Retinal pigment epithelial cell (primary cell): ENCODE results near the gene SMIM8.

ENCODE experiments used
- DNase-seq: peaks from one replicate; pipeline ENCODE4 v3.0.0-alpha.2; 2010; ENCODE audit warnings: low read depth
- H3K4me3 ChIP-seq: 2 replicates; pipeline ENCODE4 v1.5.1; 2011; ENCODE audit warnings: mild to moderate bottlenecking, low read length, control low read depth, moderate library complexity
- TF ChIP-seq, protein P1 (sequence below): conservative IDR thresholded peaks from 2 replicates; pipeline ENCODE4 v1.5.1; 2011; ENCODE audit warnings: low read depth, low read length, control low read depth, inconsistent platforms

The SMIM8 gene

DNA sequence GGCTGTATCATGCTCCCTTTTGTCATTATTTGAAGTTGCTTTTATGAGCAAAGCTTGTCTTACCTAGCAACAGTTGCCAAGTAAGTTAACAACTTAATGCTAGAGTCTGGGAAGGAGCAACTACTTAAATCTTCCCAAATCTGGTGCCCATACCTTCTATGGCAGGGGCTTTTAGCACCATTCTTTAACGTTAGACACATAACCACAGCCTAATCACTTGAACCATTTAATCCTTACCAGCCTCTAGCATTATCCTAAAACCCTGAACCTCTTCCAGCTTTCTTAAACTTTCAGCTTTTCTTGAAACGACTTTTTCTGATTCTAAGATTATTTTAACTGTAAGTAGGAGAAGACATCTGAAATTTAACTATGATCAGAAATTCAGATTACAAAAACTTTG lies 22.3 kb downstream of the SMIM8 start, which contains the start of gene C6orf163:
C6orf163 (plus strand) TSS at position 83 of the 400 bp plus-strand sequence; CDS start at position 370, 287 bp downstream.
- no peak within 1 kb of the TSS for H3K4me3 ChIP-seq
- TF ChIP-seq, protein P1, sequence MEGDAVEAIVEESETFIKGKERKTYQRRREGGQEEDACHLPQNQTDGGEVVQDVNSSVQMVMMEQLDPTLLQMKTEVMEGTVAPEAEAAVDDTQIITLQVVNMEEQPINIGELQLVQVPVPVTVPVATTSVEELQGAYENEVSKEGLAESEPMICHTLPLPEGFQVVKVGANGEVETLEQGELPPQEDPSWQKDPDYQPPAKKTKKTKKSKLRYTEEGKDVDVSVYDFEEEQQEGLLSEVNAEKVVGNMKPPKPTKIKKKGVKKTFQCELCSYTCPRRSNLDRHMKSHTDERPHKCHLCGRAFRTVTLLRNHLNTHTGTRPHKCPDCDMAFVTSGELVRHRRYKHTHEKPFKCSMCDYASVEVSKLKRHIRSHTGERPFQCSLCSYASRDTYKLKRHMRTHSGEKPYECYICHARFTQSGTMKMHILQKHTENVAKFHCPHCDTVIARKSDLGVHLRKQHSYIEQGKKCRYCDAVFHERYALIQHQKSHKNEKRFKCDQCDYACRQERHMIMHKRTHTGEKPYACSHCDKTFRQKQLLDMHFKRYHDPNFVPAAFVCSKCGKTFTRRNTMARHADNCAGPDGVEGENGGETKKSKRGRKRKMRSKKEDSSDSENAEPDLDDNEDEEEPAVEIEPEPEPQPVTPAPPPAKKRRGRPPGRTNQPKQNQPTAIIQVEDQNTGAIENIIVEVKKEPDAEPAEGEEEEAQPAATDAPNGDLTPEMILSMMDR, result no peak
- DNase-seq, result peak; percentile 14

DNA sequence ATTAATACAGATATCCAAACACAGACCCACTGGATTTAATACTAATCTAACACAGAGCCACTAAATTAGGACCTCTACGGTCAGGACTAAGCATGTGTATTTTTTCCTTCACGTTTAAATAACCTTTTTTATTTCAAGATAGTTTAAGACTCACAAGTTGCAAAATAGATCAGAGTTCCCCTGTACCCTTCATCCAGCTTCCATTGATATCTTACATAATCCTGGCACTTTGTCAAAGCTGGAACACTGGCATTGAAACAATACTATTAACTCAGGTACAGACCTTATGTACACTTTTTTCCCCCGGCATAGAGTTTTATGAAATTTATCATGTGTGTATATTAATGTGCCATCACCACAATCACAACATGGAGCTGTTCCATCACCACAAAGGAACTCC lies 24.3 kb downstream of the SMIM8 start:
- TF ChIP-seq, protein P1, result no peak
- DNase-seq, result no peak
- H3K4me3 ChIP-seq, result no peak overlapping the region

DNA sequence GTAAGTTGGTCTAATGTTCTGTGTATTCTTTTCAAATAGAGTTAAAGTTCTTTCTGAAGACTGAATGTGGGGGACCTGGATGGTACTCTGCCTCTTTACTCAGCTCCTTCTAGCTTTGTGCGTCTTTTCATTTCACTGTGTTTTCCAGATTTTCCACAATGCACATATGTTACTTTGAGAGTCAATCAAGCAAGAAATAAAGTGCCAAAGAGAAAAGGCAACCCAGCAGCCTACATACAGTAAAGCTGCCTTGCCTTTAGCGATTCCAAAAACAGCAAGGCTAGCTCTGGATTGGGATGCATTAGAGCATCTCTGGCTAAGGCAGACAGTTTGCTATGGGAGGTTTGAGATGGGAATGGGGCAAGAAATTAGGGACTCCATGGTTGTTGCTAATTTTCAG lies 27.5 kb downstream of the SMIM8 start:
- no peak for DNase-seq
- H3K4me3 ChIP-seq, result no peak overlapping the region
- TF ChIP-seq, protein P1, result no peak

DNA sequence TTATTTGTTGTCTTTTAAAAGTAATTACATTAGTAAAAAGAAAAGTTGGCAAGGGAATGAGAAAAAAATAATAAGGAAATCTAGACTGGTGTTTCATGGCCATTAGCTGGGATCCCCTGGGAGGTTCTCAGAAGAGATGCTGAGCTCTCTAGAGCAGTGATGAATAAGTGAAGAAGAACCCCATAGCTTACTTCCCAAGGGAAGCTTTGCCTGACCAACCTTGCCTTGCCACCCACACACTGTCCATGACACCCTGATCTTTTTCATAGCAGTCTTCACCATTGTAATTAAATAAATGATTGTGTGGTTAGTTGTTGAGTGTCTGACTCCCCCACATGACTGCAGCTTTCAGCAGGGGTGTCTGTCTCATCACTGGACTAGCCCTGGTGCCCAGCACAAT lies 28.1 kb downstream of the SMIM8 start:
- TF ChIP-seq, protein P1, result no peak
- DNase-seq, result no peak
- no peak overlapping the region for H3K4me3 ChIP-seq

DNA sequence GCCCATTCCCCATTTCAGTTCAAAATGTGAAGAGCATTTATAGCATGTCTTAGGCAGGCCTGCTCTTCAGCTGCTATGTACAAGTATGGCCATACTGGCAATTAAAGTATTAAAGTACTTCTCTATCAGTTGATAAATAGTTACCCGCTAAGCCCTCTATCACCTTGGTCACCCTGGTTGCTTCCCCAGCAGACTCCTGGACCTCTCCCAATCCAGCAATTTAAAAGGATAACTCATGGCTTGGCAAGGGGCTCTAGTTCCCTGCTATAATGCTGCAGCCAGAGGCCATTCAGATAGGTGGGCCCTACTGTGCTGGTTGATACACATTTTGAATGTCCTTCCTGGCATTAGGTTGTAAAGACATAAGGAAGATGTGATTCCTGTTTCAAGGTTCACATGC lies 29.2 kb downstream of the SMIM8 start:
- no peak for DNase-seq
- TF ChIP-seq, protein P1, result no peak
- H3K4me3 ChIP-seq, result no peak overlapping the region

DNA sequence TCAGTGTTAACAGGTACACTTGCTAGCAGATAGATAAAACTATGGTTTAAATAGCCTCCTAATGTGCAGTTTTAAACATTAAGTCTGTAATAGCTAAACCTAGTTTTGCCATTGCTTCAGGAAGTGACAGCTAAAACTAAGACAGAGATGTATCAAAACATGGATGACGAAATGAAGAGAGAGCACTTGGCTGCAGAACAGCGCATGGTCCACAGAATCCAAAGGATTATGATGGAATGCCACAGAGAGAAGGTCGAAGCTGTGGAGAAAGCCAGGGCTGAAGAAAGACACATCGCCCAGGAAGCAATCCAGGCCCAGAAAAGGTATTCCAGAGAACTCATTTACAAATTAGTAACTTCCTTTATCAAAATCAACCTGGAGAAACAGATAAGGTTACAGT lies 33.8 kb downstream of the SMIM8 start:
- no peak for DNase-seq
- TF ChIP-seq, protein P1, result no peak
- no peak overlapping the region for H3K4me3 ChIP-seq

DNA sequence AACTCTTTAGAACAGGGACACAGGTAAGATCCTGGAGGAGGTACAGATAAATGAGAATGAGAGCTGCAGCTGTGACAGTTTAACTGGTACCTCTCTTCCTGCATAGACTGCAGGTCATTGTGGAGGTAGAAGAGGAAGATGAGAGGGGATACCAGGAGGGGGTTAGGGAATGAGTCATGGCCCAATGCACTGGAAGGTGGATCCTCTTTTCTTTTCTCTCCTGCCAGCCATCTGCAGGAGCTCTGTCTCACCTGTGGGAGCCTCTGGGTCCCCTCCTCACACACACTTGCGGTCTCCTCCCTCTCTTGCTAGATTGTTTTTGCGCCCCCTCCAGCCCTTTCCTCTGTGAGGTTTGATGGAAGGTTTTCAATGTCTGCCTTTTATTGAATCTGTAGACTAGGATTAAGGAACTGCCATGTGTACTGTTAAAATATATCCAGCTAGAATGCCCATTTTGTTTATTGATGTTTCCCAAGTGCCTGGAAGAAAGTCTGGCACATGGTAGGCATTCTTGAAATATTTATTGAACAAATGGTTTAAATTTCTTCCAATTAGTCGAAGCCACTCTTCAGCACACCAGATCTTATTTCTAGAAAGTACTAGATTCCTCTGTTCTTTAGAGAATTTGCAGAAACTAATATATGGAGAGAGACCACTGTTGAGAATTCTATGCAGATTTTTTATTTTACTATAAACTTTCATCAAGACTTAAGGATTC lies 35.2 kb downstream of the SMIM8 start:
- TF ChIP-seq, protein P1, result no peak
- DNase-seq, result no peak
- no peak overlapping the region for H3K4me3 ChIP-seq
